22Rv1 (cell line): ENCODE results near the gene LGR6.

Experiments
- H3K27ac ChIP-seq: fragments of 450-650 bp; 2 replicates; pipeline ENCODE4 v1.5.1; 2017
- CTCF ChIP-seq: fragments of 450-650 bp; IDR thresholded peaks from 2 replicates; pipeline ENCODE4 v1.5.1; 2017; ENCODE audit warnings: mild to moderate bottlenecking
- ZFX ChIP-seq: fragments of 450-650 bp; IDR thresholded peaks from 2 replicates; pipeline ENCODE4 v1.6.1; 2017; ENCODE audit warnings: antibody characterized with exemption, borderline replicate concordance

LGR6 gene

GRCh38 chr1:202228484-202229122, 35.0 kb downstream of the LGR6 start:
- TF ChIP-seq CTCF: no peak
- no peak for TF ChIP-seq ZFX
- no peak overlapping the region for H3K27ac ChIP-seq

- no peak overlapping the region for H3K27ac ChIP-seq
- TF ChIP-seq CTCF: no peak
- TF ChIP-seq ZFX: no peak
These were observed 35.8 kb downstream of the LGR6 start for GRCh38 chr1:202229376-202229775.

- TF ChIP-seq CTCF: no peak
- TF ChIP-seq ZFX: no peak
- no peak overlapping the region for H3K27ac ChIP-seq
These were observed 36.7 kb downstream of the LGR6 start for GRCh38 chr1:202230061-202230938.

- TF ChIP-seq CTCF: no peak
- TF ChIP-seq ZFX: no peak
- H3K27ac ChIP-seq: no peak overlapping the region
These were observed 37.5 kb downstream of the LGR6 start for GRCh38 chr1:202230939-202231645.

- H3K27ac ChIP-seq: no peak overlapping the region
- TF ChIP-seq ZFX (no peak), CTCF (no peak)
These were observed 39.6 kb downstream of the LGR6 start for GRCh38 chr1:202233171-202233570.

- TF ChIP-seq CTCF (no peak), ZFX (no peak)
- no peak overlapping the region for H3K27ac ChIP-seq
These were observed 40.2 kb downstream of the LGR6 start for GRCh38 chr1:202233804-202234203.
